ENCODE data around the gene PRPF18. TPM values are rescaled to one million over a fixed set of nuclear protein-coding genes. Genes with fewer than 3 reads are reported as not detected.

PRPF18 gene
- total RNA-seq, 1 experiment from 2014 or later = 13.4 TPM

DNA sequence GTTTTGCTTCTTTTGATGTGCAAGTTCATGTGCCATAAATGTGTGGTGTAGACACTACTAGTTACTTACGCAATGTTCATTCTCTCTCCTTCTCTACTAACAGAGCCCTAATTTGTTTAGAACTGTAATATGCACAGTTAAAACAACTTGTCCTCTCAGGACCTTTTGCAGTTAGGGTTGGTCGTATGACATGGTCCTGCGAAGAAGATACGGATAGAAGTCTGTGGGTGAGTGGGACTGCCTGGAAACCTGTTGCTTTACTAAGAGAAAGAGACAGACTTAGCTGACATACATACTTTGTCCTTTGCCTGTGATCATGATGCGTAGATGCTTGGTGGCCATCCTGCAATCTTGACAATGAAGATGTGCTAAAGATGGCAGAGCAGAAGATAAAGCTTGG, 51.1 kb downstream of the PRPF18 start:
- Mint-ChIP-seq H3K4me3 (no peak overlapping the region), H3K27me3 (ENCODE audit: low read depth) (no peaks in the 10 kb centered on the region), H3K36me3 (peaks cover 33% of the 10 kb centered on the region), H3K27ac (no peak overlapping the region), H3K9me3 (peaks cover 26% of the 10 kb centered on the region), H3K4me1 (no peaks in the 10 kb centered on the region)
- no peak for ATAC-seq
- no peak for DNase-seq (ENCODE audit: low spot score)
- ChIA-PET CTCF (no interaction called here), POLR2A (interaction anchor here (0.7 kb wide), 1 partner anchor 12 kb away, joined by 7 read pairs; no protein-coding TSS in a partner anchor)
- TF ChIP-seq ATF6 (CRISPR knock-in tag; IDR thresholded peaks at IDR 0.05) (no peak), ATF1 (CRISPR knock-in tag; IDR thresholded peaks at IDR 0.05) (no peak), KAT7 (CRISPR knock-in tag; IDR thresholded peaks at IDR 0.05; ENCODE audit: borderline replicate concordance) (no peak), TEAD4 (CRISPR knock-in tag; IDR thresholded peaks at IDR 0.05) (no peak)
- TF ChIP-seq, protein P1, sequence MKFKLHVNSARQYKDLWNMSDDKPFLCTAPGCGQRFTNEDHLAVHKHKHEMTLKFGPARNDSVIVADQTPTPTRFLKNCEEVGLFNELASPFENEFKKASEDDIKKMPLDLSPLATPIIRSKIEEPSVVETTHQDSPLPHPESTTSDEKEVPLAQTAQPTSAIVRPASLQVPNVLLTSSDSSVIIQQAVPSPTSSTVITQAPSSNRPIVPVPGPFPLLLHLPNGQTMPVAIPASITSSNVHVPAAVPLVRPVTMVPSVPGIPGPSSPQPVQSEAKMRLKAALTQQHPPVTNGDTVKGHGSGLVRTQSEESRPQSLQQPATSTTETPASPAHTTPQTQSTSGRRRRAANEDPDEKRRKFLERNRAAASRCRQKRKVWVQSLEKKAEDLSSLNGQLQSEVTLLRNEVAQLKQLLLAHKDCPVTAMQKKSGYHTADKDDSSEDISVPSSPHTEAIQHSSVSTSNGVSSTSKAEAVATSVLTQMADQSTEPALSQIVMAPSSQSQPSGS (CRISPR knock-in tag; IDR thresholded peaks at IDR 0.05; ENCODE audit: borderline replicate concordance, low read depth) = no peak

DNA sequence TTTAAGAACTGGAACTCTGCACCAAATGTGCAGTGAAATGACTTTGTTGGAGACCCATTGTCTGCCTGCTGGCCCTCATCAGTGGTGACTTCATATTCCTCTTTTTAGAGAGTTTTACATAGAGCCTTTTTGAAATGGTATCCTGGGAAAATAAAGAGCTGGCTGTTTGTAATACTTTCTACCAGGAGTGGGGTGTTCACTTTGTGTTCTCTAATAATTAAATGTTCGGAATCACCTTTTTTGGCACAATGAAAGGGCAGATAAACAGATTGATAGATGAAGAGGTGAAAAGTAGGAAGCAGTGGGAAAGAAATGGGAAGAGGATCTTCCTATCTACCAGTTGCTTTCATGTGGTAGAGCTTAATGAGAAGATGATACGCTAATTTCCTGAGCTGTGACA, 55.5 kb downstream of the PRPF18 start:
- no peak for DNase-seq (ENCODE audit: low spot score)
- CTCF ChIA-PET = no interaction called here

DNA sequence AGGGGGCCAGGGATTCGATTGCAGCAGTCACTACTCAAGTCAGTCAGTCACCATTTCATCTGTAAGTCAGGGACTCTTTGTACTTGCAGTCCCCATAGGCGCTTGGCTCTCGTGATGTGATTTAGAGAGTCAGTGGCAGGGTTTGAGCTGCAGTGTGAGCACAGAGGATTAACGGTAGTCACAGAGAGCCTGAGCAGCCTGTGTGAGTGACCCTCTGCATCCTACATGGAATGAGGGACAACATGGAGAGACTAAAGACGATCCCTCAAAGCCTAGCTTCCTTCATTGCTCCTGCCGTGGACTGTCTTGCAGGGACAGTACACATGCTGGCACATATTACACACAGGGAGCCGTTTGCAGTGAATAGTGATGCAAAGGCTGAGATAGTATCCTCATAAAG, 56.3 kb downstream of the PRPF18 start:
- ATAC-seq = no peak
- Mint-ChIP-seq H3K9me3 (peaks cover 29% of the 10 kb centered on the region), H3K4me3 (no peak overlapping the region), H3K4me1 (no peaks in the 10 kb centered on the region), H3K27ac (no peak overlapping the region; the same call in 1 of the 2 replicates), H3K36me3 (peaks cover 50% of the 10 kb centered on the region), H3K27me3 (ENCODE audit: low read depth) (no peaks in the 10 kb centered on the region)
- TF ChIP-seq TEAD4 (CRISPR knock-in tag; IDR thresholded peaks at IDR 0.05) = no peak
- no peak for TF ChIP-seq IRF2 (CRISPR knock-in tag; IDR thresholded peaks at IDR 0.05; ENCODE audit: borderline replicate concordance, low read depth)
- ChIA-PET POLR2A (interaction anchor here (0.6 to 0.7 kb wide), 2 partner anchors 23 to 684 kb away, joined by 3 to 4 read pairs; no protein-coding TSS in a partner anchor), CTCF (no interaction called here)
- no peak for DNase-seq (ENCODE audit: low spot score)

More for the DNA sequence above, 55.5 kb downstream of the PRPF18 start:
- Mint-ChIP-seq H3K4me1 (no peaks in the 10 kb centered on the region), H3K36me3 (peaks cover 50% of the 10 kb centered on the region), H3K9me3 (peaks cover 29% of the 10 kb centered on the region), H3K4me3 (no peak overlapping the region), H3K27me3 (ENCODE audit: low read depth) (no peaks in the 10 kb centered on the region), H3K27ac (no peak overlapping the region)
- ATAC-seq = no peak
- POLR2A ChIA-PET = interaction anchor here (0.6 kb wide), 1 partner anchor 21 kb away, joined by 3 read pairs; no protein-coding TSS in a partner anchor
- no peak for TF ChIP-seq ZNF263 (CRISPR knock-in tag; IDR thresholded peaks at IDR 0.05; ENCODE audit: low read depth)
- no peak for TF ChIP-seq ZNF396 (CRISPR knock-in tag; IDR thresholded peaks at IDR 0.05; ENCODE audit: borderline replicate concordance)
- TF ChIP-seq, protein P2, sequence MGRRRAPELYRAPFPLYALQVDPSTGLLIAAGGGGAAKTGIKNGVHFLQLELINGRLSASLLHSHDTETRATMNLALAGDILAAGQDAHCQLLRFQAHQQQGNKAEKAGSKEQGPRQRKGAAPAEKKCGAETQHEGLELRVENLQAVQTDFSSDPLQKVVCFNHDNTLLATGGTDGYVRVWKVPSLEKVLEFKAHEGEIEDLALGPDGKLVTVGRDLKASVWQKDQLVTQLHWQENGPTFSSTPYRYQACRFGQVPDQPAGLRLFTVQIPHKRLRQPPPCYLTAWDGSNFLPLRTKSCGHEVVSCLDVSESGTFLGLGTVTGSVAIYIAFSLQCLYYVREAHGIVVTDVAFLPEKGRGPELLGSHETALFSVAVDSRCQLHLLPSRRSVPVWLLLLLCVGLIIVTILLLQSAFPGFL (CRISPR knock-in tag; IDR thresholded peaks at IDR 0.05; ENCODE audit: borderline replicate concordance) = no peak
- no peak for TF ChIP-seq PRRX2 (CRISPR knock-in tag; IDR thresholded peaks at IDR 0.05)

DNA sequence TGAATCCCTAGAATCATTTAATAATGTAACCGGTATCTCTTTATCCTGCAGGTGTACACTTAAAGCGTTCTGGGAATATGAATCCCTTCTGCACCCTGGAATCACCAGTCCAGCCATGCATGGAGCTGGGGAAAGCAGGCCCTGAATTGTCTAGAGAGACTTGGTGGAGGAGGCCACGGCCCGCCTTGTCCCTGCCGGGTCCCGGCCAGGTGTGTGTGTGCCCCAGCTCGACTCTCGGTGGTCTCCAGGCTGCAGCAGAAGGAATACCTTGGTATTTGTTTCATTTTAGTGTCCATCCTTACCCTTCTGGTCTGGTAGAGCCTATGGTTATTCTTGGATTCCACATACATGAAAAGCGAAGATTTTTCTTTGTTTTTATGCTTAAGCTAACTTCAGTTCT, 58.1 kb downstream of the PRPF18 start:
- Mint-ChIP-seq H3K36me3 (peaks cover 48% of the 10 kb centered on the region), H3K9me3 (peaks cover 29% of the 10 kb centered on the region), H3K27me3 (ENCODE audit: low read depth) (no peaks in the 10 kb centered on the region), H3K27ac (no peak overlapping the region), H3K4me1 (no peaks in the 10 kb centered on the region), H3K4me3 (no peak overlapping the region)
- ATAC-seq (no peak), DNase-seq (ENCODE audit: low spot score) (no peak)
- ChIA-PET CTCF (interaction anchor here (0.9 to 1.1 kb wide), 2 partner anchors 32 to 108 kb away, joined by 3 read pairs; no protein-coding TSS in a partner anchor), POLR2A (interaction anchor here (0.7 kb wide), 1 partner anchor 52 kb away, joined by 3 read pairs; no protein-coding TSS in a partner anchor)
- TF ChIP-seq GABPB1 (CRISPR knock-in tag; IDR thresholded peaks at IDR 0.05) (no peak), TEAD4 (CRISPR knock-in tag; IDR thresholded peaks at IDR 0.05) (no peak), ZNF263 (CRISPR knock-in tag; IDR thresholded peaks at IDR 0.05; ENCODE audit: low read depth) (no peak), NFATC4 (CRISPR knock-in tag; IDR thresholded peaks at IDR 0.05) (no peak), ZBTB21 (CRISPR knock-in tag; IDR thresholded peaks at IDR 0.05; ENCODE audit: borderline replicate concordance) (no peak), USF2 (CRISPR knock-in tag; IDR thresholded peaks at IDR 0.05) (no peak)
- TF ChIP-seq, protein P3, sequence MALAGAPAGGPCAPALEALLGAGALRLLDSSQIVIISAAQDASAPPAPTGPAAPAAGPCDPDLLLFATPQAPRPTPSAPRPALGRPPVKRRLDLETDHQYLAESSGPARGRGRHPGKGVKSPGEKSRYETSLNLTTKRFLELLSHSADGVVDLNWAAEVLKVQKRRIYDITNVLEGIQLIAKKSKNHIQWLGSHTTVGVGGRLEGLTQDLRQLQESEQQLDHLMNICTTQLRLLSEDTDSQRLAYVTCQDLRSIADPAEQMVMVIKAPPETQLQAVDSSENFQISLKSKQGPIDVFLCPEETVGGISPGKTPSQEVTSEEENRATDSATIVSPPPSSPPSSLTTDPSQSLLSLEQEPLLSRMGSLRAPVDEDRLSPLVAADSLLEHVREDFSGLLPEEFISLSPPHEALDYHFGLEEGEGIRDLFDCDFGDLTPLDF (CRISPR knock-in tag; IDR thresholded peaks at IDR 0.05) = no peak
